CD4-positive, alpha-beta T cell treated with Interleukin-6 at 100 ng/mL for 8 hours (primary cell): ENCODE data around the gene HNRNPC.
"Not testable (repeated sequence)": the region's sequence is repeated elsewhere in the genome, so short reads cannot be mapped to it uniquely, and the experiment has no call there.

Experiments used
- DNase-seq: peaks from one replicate; pipeline ENCODE4 v3.0.0-alpha.2; 2020; ENCODE audit warnings: mixed read lengths, low spot score

HNRNPC gene

GRCh38 chr14:21269252-21270046 is at the start of gene HNRNPC:
HNRNPC (minus strand) TSS chr14:21269442; CDS start chr14:21234193, 35,249 bp downstream.
- peak; percentile 100 for DNase-seq

GRCh38 chr14:21317398-21317797 is 48.2 kb upstream of the HNRNPC start:
- no peak for DNase-seq

GRCh38 chr14:21313512-21313911 is 44.3 kb upstream of the HNRNPC start:
- no peak for DNase-seq

GRCh38 chr14:21311614-21312013 is 42.4 kb upstream of the HNRNPC start:
- DNase-seq: no peak

GRCh38 chr14:21309956-21310355 is 40.7 kb upstream of the HNRNPC start:
- no peak for DNase-seq

GRCh38 chr14:21309238-21309636 is 40.0 kb upstream of the HNRNPC start:
- no peak for DNase-seq

- DNase-seq: peak; percentile 85
Observed at GRCh38 chr14:21308479-21309237, 39.4 kb upstream of the HNRNPC start.

GRCh38 chr14:21308132-21308478 is 38.9 kb upstream of the HNRNPC start:
- no peak for DNase-seq

GRCh38 chr14:21307637-21308036 is 38.4 kb upstream of the HNRNPC start:
- DNase-seq: no peak

GRCh38 chr14:21302836-21303140 is 33.5 kb upstream of the HNRNPC start:
- not testable (repeated sequence) for DNase-seq

- no peak for DNase-seq
Observed at GRCh38 chr14:21302013-21302835, 33.0 kb upstream of the HNRNPC start.

- peak; percentile 5 for DNase-seq
Observed at GRCh38 chr14:21300892-21301291, 31.6 kb upstream of the HNRNPC start.

GRCh38 chr14:21299562-21300130 is 30.4 kb upstream of the HNRNPC start:
- DNase-seq: no peak

GRCh38 chr14:21298358-21298757 is 29.1 kb upstream of the HNRNPC start:
- DNase-seq: no peak

- DNase-seq: not testable (repeated sequence)
Observed at GRCh38 chr14:21294026-21294425, 24.8 kb upstream of the HNRNPC start.

- DNase-seq: no peak
Observed at GRCh38 chr14:21287168-21287567, 17.9 kb upstream of the HNRNPC start.

- not testable (repeated sequence) for DNase-seq
Observed at GRCh38 chr14:21286516-21286915, 17.3 kb upstream of the HNRNPC start.

GRCh38 chr14:21281917-21282316 is 12.7 kb upstream of the HNRNPC start:
- DNase-seq: not testable (repeated sequence)

GRCh38 chr14:21279783-21280182 is 10.5 kb upstream of the HNRNPC start, which contains the start of gene RPGRIP1:
RPGRIP1 (plus strand) TSS chr14:21280083; CDS start chr14:21287977, 7,894 bp downstream.
- no peak for DNase-seq

GRCh38 chr14:21278632-21279031 is 9.4 kb upstream of the HNRNPC start:
- DNase-seq: no peak

GRCh38 chr14:21275261-21275858 is 6.1 kb upstream of the HNRNPC start:
- no peak for DNase-seq

- not testable (repeated sequence) for DNase-seq
Observed at GRCh38 chr14:21272661-21273060, 3.4 kb upstream of the HNRNPC start.
